GM23338 (cell line): ENCODE data around the gene GALNT1.
A peak's percentile ranks its signal among the peaks of the same experiment; 100 is the strongest.

Experiments used
- CREB1 ChIP-seq: fragments of 250-450 bp; sonication (Bioruptor Pico); IDR thresholded peaks from 2 replicates; pipeline ENCODE4 v1.5.0; 2020; ENCODE audit warnings: low read depth, mild to moderate bottlenecking, moderate library complexity
- CTCF ChIP-seq, 2 experiments: fragments of 200-600 bp in 1 of 2; sonication (generic) in 1 of 2; conservative IDR thresholded peaks; 2 replicates each; pipeline versions ENCODE4 v1.5.1 to v1.6.1; 2016 to 2017; ENCODE audit warnings: antibody characterized with exemption in 2 of 2, low read depth in 2 of 2, mild to moderate bottlenecking in 2 of 2, moderate library complexity in 1 of 2
- ETS1 ChIP-seq: IDR thresholded peaks from 2 replicates; pipeline ENCODE4 v1.6.1; 2016; ENCODE audit warnings: antibody characterized with exemption
- EZH2 ChIP-seq: fragments of 200-600 bp; sonication (generic); IDR thresholded peaks from one replicate; pipeline ENCODE4 v1.8.0; 2017; ENCODE audit warnings: antibody characterized with exemption, mild to moderate bottlenecking, low read depth; ENCODE audit not compliant: unreplicated experiment
- EZH2phosphoT487 ChIP-seq: fragments of 200-600 bp; sonication (generic); IDR thresholded peaks from one replicate; pipeline ENCODE4 v1.8.1; 2018; ENCODE audit warnings: antibody characterized with exemption; ENCODE audit not compliant: unreplicated experiment
- JUNB ChIP-seq: IDR thresholded peaks from one replicate; pipeline ENCODE4 v1.6.1; 2016; ENCODE audit warnings: antibody characterized with exemption; ENCODE audit not compliant: unreplicated experiment
- NANOG ChIP-seq: IDR thresholded peaks from 2 replicates; pipeline ENCODE4 v1.6.1; 2016; ENCODE audit warnings: antibody characterized with exemption, borderline replicate concordance
- POLR2AphosphoS5 ChIP-seq: IDR thresholded peaks from 2 replicates; pipeline ENCODE4 v1.6.1; 2016; ENCODE audit warnings: antibody characterized with exemption, low read depth
- REST ChIP-seq: IDR thresholded peaks from one replicate; pipeline ENCODE4 v1.6.1; 2018; ENCODE audit warnings: antibody characterized with exemption; ENCODE audit not compliant: unreplicated experiment
- STAT1 ChIP-seq: IDR thresholded peaks from one replicate; pipeline ENCODE4 v1.6.1; 2016; ENCODE audit warnings: antibody characterized with exemption; ENCODE audit not compliant: unreplicated experiment
- ZNF114 ChIP-seq: fragments of 250-450 bp; sonication (Bioruptor Pico); IDR thresholded peaks from 2 replicates; pipeline ENCODE4 v1.5.0; 2020; ENCODE audit warnings: mild to moderate bottlenecking, moderate library complexity
- ZNF331 ChIP-seq: fragments of 250-450 bp; sonication (Bioruptor Pico); IDR thresholded peaks from 2 replicates; pipeline ENCODE4 v1.5.0; 2020; ENCODE audit warnings: low read depth, mild to moderate bottlenecking, moderate library complexity
- ZNF462 ChIP-seq: fragments of 250-450 bp; sonication (Bioruptor Pico); IDR thresholded peaks from 2 replicates; pipeline ENCODE4 v1.5.0; 2020; ENCODE audit warnings: mild to moderate bottlenecking, moderate library complexity

GRCh38 chr18:35616664-35617423, 35.3 kb downstream of the GALNT1 start:
- TF ChIP-seq CREB1 (no peak), CTCF (conservative IDR thresholded peaks at IDR 0.05; ENCODE audit: low read depth in 2 of 2) (no peak), REST (no peak), POLR2AphosphoS5 (no peak), EZH2 (no peak), EZH2phosphoT487 (no peak), ZNF462 (CRISPR knock-in tag) (no peak), ZNF331 (CRISPR knock-in tag) (no peak), STAT1 (no peak), JUNB (no peak), ETS1 (0 out of 2 replicates have a peak, but pooled peaks have one; percentile 29), ZNF114 (CRISPR knock-in tag) (no peak), NANOG (no peak)
